Loucy (cell line): ENCODE data around the gene NTRK1.

Experiments used
- H2AFZ ChIP-seq: fragments of 200-600 bp; sonication (generic); 2 replicates; pipeline ENCODE4 v1.6.0; 2016; ENCODE audit warnings: antibody characterized with exemption, mild to moderate bottlenecking, low read length, moderate library complexity
- H3F3A ChIP-seq: fragments of 200-600 bp; 2 replicates; pipeline ENCODE4 v1.6.0; 2016; ENCODE audit warnings: antibody characterized with exemption, low read depth, mild to moderate bottlenecking
- H3K27me3 ChIP-seq: fragments of 200-600 bp; sonication (generic); 2 replicates; pipeline ENCODE4 v1.6.1; 2014; ENCODE audit warnings: low read length, mild to moderate bottlenecking; ENCODE audit not compliant: insufficient read depth, poor library complexity, severe bottlenecking
- H3K36me3 ChIP-seq: fragments of 200-600 bp; sonication (generic); 2 replicates; pipeline ENCODE4 v1.6.1; 2016; ENCODE audit warnings: low read length; ENCODE audit not compliant: insufficient read depth
- H3K4me1 ChIP-seq: fragments of 200-600 bp; sonication (generic); 2 replicates; pipeline ENCODE4 v1.5.1; 2014; ENCODE audit warnings: low read length, mild to moderate bottlenecking; ENCODE audit not compliant: insufficient read depth, poor library complexity, severe bottlenecking
- H3K4me2 ChIP-seq: fragments of 200-600 bp; sonication (generic); 2 replicates; pipeline ENCODE4 v1.6.0; 2014; ENCODE audit warnings: antibody characterized with exemption, low read length, low read depth, mild to moderate bottlenecking; ENCODE audit not compliant: poor library complexity, severe bottlenecking
- H3K4me3 ChIP-seq: fragments of 200-600 bp; sonication (generic); 2 replicates; pipeline ENCODE4 v1.5.1; 2014; ENCODE audit warnings: low read length, mild to moderate bottlenecking, mixed read lengths; ENCODE audit not compliant: poor library complexity, severe bottlenecking
- H3K79me2 ChIP-seq: fragments of 200-600 bp; sonication (generic); 2 replicates; pipeline ENCODE4 v1.6.1; 2014; ENCODE audit warnings: low read length; ENCODE audit not compliant: insufficient read depth
- H3K9ac ChIP-seq: fragments of 200-600 bp; sonication (generic); 2 replicates; pipeline ENCODE4 v1.6.0; 2014; ENCODE audit warnings: mild to moderate bottlenecking, low read depth, low read length, moderate library complexity; ENCODE audit not compliant: poor library complexity, severe bottlenecking
- H3K9me2 ChIP-seq: fragments of 200-600 bp; sonication (generic); replicated peaks from 2 replicates; pipeline ENCODE4 v1.6.1; 2016; ENCODE audit warnings: low read depth, low read length, mixed read lengths
- H3K9me3 ChIP-seq: fragments of 200-600 bp; sonication (generic); 2 replicates; pipeline ENCODE4 v1.6.1; 2014; ENCODE audit warnings: mild to moderate bottlenecking, antibody characterized with exemption, low read length, low read depth; ENCODE audit not compliant: insufficient read depth
- H4K20me1 ChIP-seq: fragments of 200-600 bp; sonication (generic); 2 replicates; pipeline ENCODE4 v1.6.0; 2014; ENCODE audit warnings: antibody characterized with exemption, low read length, mild to moderate bottlenecking; ENCODE audit not compliant: insufficient read depth, poor library complexity, severe bottlenecking
- CTCF ChIP-seq: fragments of 200-600 bp; sonication (generic); conservative IDR thresholded peaks from 2 replicates; pipeline ENCODE4 v1.5.1; 2014; ENCODE audit warnings: mild to moderate bottlenecking, antibody characterized with exemption, low read length
- EZH2phosphoT487 ChIP-seq: fragments of 200-600 bp; IDR thresholded peaks from 2 replicates; pipeline ENCODE4 v1.6.1; 2018; ENCODE audit warnings: antibody characterized with exemption, mild to moderate bottlenecking, moderate library complexity, borderline replicate concordance

NTRK1 gene

GRCh38 chr1:156840186-156840897, 20.3 kb upstream of the NTRK1 start:
- no peak overlapping the region for H3K4me3 ChIP-seq
- no peaks in the 10 kb centered on the region for H3K9me3 ChIP-seq

GRCh38 chr1:156840898-156841279, 19.8 kb upstream of the NTRK1 start:
- H3K27me3 ChIP-seq = no peaks in the 10 kb centered on the region
- no peak for TF ChIP-seq EZH2phosphoT487
- TF ChIP-seq CTCF = no peak

More at GRCh38 chr1:156840186-156840897, 20.3 kb upstream of the NTRK1 start:
- H2AFZ ChIP-seq = no peak overlapping the region
- no peaks in the 10 kb centered on the region for H3K9me2 ChIP-seq
- no peaks in the 10 kb centered on the region for H3K36me3 ChIP-seq
- H3F3A ChIP-seq = no peaks in the 10 kb centered on the region
- TF ChIP-seq CTCF (no peak), EZH2phosphoT487 (no peak)
- H3K9ac ChIP-seq = no peak overlapping the region
- H3K79me2 ChIP-seq = no peaks in the 10 kb centered on the region
- H3K27me3 ChIP-seq = no peaks in the 10 kb centered on the region
- H3K4me1 ChIP-seq = no peaks in the 10 kb centered on the region
- H4K20me1 ChIP-seq = no peaks in the 10 kb centered on the region
- H3K4me2 ChIP-seq = no peak overlapping the region

GRCh38 chr1:156841295-156841855, 19.3 kb upstream of the NTRK1 start:
- no peaks in the 10 kb centered on the region for H4K20me1 ChIP-seq
- H3K9me2 ChIP-seq = no peaks in the 10 kb centered on the region
- H3K36me3 ChIP-seq = no peaks in the 10 kb centered on the region
- H3K27me3 ChIP-seq = no peaks in the 10 kb centered on the region
- no peak overlapping the region for H3K9ac ChIP-seq
- no peak overlapping the region for H3K4me3 ChIP-seq
- no peaks in the 10 kb centered on the region for H3K4me1 ChIP-seq
- no peak overlapping the region for H3K4me2 ChIP-seq
- no peak overlapping the region for H2AFZ ChIP-seq
- H3K79me2 ChIP-seq = no peaks in the 10 kb centered on the region
- no peaks in the 10 kb centered on the region for H3K9me3 ChIP-seq
- TF ChIP-seq EZH2phosphoT487 (no peak), CTCF (no peak)
- no peaks in the 10 kb centered on the region for H3F3A ChIP-seq

More at GRCh38 chr1:156840898-156841279, 19.8 kb upstream of the NTRK1 start:
- no peaks in the 10 kb centered on the region for H3K4me1 ChIP-seq
- H3F3A ChIP-seq = no peaks in the 10 kb centered on the region
- H3K36me3 ChIP-seq = no peaks in the 10 kb centered on the region
- no peaks in the 10 kb centered on the region for H3K79me2 ChIP-seq
- H3K9ac ChIP-seq = no peak overlapping the region
- H3K9me2 ChIP-seq = no peaks in the 10 kb centered on the region
- H3K9me3 ChIP-seq = no peaks in the 10 kb centered on the region
- H2AFZ ChIP-seq = no peak overlapping the region
- no peaks in the 10 kb centered on the region for H4K20me1 ChIP-seq
- H3K4me2 ChIP-seq = no peak overlapping the region
- no peak overlapping the region for H3K4me3 ChIP-seq
